Smooth muscle cell (in vitro differentiated cells): Measurements from ENCODE around the gene INO80B. TPM values are rescaled to one million over a fixed set of nuclear protein-coding genes. Genes with fewer than 3 reads are reported as not detected.

Source experiments
- DNase-seq: peaks from one replicate; lab custom pipeline; 2025; ENCODE audit not compliant: unreplicated experiment; lab: John Stamatoyannopoulos, UW
- H2AFZ ChIP-seq: fragments of 200-600 bp; sonication (generic); 2 replicates; pipeline ENCODE4 v1.6.0; 2016; ENCODE audit warnings: antibody characterized with exemption, low read depth, mild to moderate bottlenecking
- H3F3A ChIP-seq: fragments of 200-600 bp; sonication (generic); 2 replicates; pipeline ENCODE4 v1.6.0; 2017; ENCODE audit warnings: antibody characterized with exemption, low read depth
- H3K27ac ChIP-seq: fragments of 200-600 bp; sonication (generic); 2 replicates; pipeline ENCODE4 v1.5.1; 2016; ENCODE audit warnings: low read depth, mild to moderate bottlenecking
- H3K27me3 ChIP-seq: fragments of 200-600 bp; sonication (generic); 2 replicates; pipeline ENCODE4 v1.6.1; 2016; ENCODE audit warnings: low read depth, mild to moderate bottlenecking
- H3K36me3 ChIP-seq: fragments of 200-600 bp; sonication (generic); 2 replicates; pipeline ENCODE4 v1.5.1; 2016; ENCODE audit warnings: low read depth
- H3K4me1 ChIP-seq: fragments of 200-600 bp; sonication (generic); 2 replicates; pipeline ENCODE4 v1.5.1; 2016; ENCODE audit warnings: low read depth
- H3K4me2 ChIP-seq: fragments of 200-600 bp; sonication (generic); 2 replicates; pipeline ENCODE4 v1.6.0; 2016; ENCODE audit warnings: mild to moderate bottlenecking
- H3K4me3 ChIP-seq: fragments of 200-600 bp; sonication (generic); 2 replicates; pipeline ENCODE4 v1.5.1; 2016; ENCODE audit warnings: mild to moderate bottlenecking
- H3K79me2 ChIP-seq: fragments of 200-600 bp; sonication (generic); 2 replicates; pipeline ENCODE4 v1.6.0; 2016; ENCODE audit warnings: low read depth, mild to moderate bottlenecking
- H3K9ac ChIP-seq: fragments of 200-600 bp; sonication (generic); 2 replicates; pipeline ENCODE4 v1.6.0; 2016; ENCODE audit warnings: low read depth
- H3K9me3 ChIP-seq: fragments of 200-600 bp; sonication (generic); replicated peaks from 2 replicates; pipeline ENCODE4 v1.5.1; 2016; ENCODE audit warnings: low read depth
- H4K20me1 ChIP-seq: fragments of 200-600 bp; sonication (generic); 2 replicates; pipeline ENCODE4 v1.6.0; 2016; ENCODE audit warnings: low read depth
- CTCF ChIP-seq: fragments of 200-600 bp; sonication (generic); IDR thresholded peaks from 2 replicates; pipeline ENCODE4 v1.5.1; 2017; ENCODE audit warnings: borderline replicate concordance, mild to moderate bottlenecking, antibody characterized with exemption; ENCODE audit not compliant: insufficient read depth, poor library complexity, severe bottlenecking
- WGBS: methylation state at CpG from one replicate; pipeline ENCODE4 v1.1.7; 2016; ENCODE audit warnings: low lambda C conversion rate; 5-methylcytosine and 5-hydroxymethylcytosine counted together
- polyA plus RNA-seq: library from polyadenylated mRNA; unstranded; fragments of >200 nt; fragmentation: Nextera tagmentation; extraction: Ambion mirVana; gene quantifications from 2 replicates; pipeline ENCODE4 v1.2.1, GENCODE V29; 2016
- total RNA-seq: library from RNA; depleted of rRNA; stranded (reverse); fragments of >200 nt; gene quantifications from 2 replicates; pipeline ENCODE4 v1.2.3, GENCODE V29; 2014

INO80B gene
- total and polyA plus RNA-seq, 2 experiments from 2014 or later = 4.7 to 10.4 TPM

- Histone ChIP-seq H2AFZ (no peak overlapping the region), H3F3A (peaks cover 8% of the 10 kb centered on the region), H3K4me1 (peaks cover 4% of the 10 kb centered on the region), H3K79me2 (peaks cover 6% of the 10 kb centered on the region), H3K27ac (no peak overlapping the region), H3K9ac (no peak overlapping the region), H4K20me1 (no peaks in the 10 kb centered on the region), H3K4me2 (no peak overlapping the region), H3K9me3 (no peaks in the 10 kb centered on the region), H3K36me3 (no peaks in the 10 kb centered on the region), H3K4me3 (no peak overlapping the region), H3K27me3 (no peaks in the 10 kb centered on the region)
- TF ChIP-seq CTCF = no peak
- 81% methylated on average over 3 of the region's 3 CpGs for WGBS
- no peak for DNase-seq
Measured at GRCh38 chr2:74450570-74451190, 4.2 kb upstream of the INO80B start.

- no peak for TF ChIP-seq CTCF
- no peaks in the 10 kb centered on the region for H3K9me3 ChIP-seq
- no peak for DNase-seq
- H3K27me3 ChIP-seq = no peaks in the 10 kb centered on the region
- H3K4me2 ChIP-seq = peak overlapping the region; percentile 95
- H3F3A ChIP-seq = peaks cover 26% of the 10 kb centered on the region
- H3K4me3 ChIP-seq = peak overlapping the region; percentile 77
- H3K36me3 ChIP-seq = no peaks in the 10 kb centered on the region
- WGBS = 3% methylated on average over 23 of the region's 27 CpGs
- peak overlapping the region; percentile 98 for H3K27ac ChIP-seq
- peaks cover 27% of the 10 kb centered on the region for H3K79me2 ChIP-seq
- H3K4me1 ChIP-seq = peaks cover 20% of the 10 kb centered on the region
- H4K20me1 ChIP-seq = no peaks in the 10 kb centered on the region
- H2AFZ ChIP-seq = peak overlapping the region; percentile 73
- H3K9ac ChIP-seq = peak overlapping the region; percentile 95
Measured at GRCh38 chr2:74457129-74457548, 2.3 kb downstream of the INO80B start.

GRCh38 chr2:74457549-74458131 is 2.8 kb downstream of the INO80B start:
- peak overlapping the region; percentile 95 for H3K4me2 ChIP-seq
- H3F3A ChIP-seq = peaks cover 25% of the 10 kb centered on the region
- H3K4me3 ChIP-seq = peak overlapping the region; percentile 77
- H2AFZ ChIP-seq = peak overlapping the region; percentile 77
- no peaks in the 10 kb centered on the region for H3K36me3 ChIP-seq
- peaks cover 27% of the 10 kb centered on the region for H3K79me2 ChIP-seq
- no peak for TF ChIP-seq CTCF
- peaks cover 20% of the 10 kb centered on the region for H3K4me1 ChIP-seq
- peak; percentile 74 for DNase-seq
- H3K27ac ChIP-seq = peak overlapping the region; percentile 98
- 1% methylated on average over 25 of the region's 46 CpGs for WGBS
- no peaks in the 10 kb centered on the region for H3K27me3 ChIP-seq
- H3K9me3 ChIP-seq = no peaks in the 10 kb centered on the region
- H3K9ac ChIP-seq = peak overlapping the region; percentile 95
- no peaks in the 10 kb centered on the region for H4K20me1 ChIP-seq
